Thyroid gland (tissue), 4 donors: ENCODE data around the gene SYT17.

Experiments used
- POLR2A ChIP-seq, 2 donors: fragments of 450-650 bp; IDR thresholded peaks; one replicate each; pipeline ENCODE4 v1.6.1; 2017; ENCODE audit warnings: antibody characterized with exemption in 2 of 2, mild to moderate bottlenecking in 2 of 2, moderate library complexity in 1 of 2
- TF ChIP-seq, protein P1 (sequence below), 6 experiments: fragments of 200-600 bp in 3 of 6; fragments of 450-650 bp in 3 of 6; sonication (generic) in 3 of 6; IDR thresholded peaks; one replicate each; pipeline ENCODE4 v1.5.1; 2016 to 2019; ENCODE audit warnings: antibody characterized with exemption in 6 of 6, mild to moderate bottlenecking in 2 of 6, inconsistent platforms in 1 of 6, moderate library complexity in 1 of 6

DNA sequence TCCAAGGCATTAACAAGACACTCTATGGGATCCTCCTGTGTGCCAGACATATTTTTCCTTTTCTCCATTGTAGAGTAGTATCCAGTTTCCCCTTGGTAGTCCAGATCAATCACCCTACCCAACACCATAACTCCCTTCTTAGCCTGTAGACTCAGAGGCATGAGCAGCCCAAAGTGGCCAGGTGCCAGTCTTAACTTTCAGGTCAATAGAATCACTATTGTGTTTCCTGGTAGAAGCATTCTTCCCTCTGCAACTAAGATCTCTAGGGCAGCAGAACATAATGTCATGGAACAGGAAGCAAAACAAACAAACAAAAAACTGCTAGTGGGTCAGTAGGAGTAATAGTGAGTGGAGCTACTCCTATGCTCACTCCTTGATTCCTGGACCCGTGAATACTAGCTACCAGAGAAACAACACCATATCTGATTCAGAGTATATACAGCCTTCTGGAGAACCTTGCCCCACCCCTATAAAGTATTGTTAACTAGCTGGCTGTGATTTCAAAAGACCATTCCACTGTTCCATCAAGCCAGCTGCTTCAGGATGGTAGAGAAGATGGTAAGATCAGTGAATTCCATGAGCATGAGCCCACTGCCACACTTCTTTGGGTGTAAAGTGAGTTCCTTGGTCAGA, 106.2 kb downstream of the SYT17 start:
- TF ChIP-seq, protein P1, sequence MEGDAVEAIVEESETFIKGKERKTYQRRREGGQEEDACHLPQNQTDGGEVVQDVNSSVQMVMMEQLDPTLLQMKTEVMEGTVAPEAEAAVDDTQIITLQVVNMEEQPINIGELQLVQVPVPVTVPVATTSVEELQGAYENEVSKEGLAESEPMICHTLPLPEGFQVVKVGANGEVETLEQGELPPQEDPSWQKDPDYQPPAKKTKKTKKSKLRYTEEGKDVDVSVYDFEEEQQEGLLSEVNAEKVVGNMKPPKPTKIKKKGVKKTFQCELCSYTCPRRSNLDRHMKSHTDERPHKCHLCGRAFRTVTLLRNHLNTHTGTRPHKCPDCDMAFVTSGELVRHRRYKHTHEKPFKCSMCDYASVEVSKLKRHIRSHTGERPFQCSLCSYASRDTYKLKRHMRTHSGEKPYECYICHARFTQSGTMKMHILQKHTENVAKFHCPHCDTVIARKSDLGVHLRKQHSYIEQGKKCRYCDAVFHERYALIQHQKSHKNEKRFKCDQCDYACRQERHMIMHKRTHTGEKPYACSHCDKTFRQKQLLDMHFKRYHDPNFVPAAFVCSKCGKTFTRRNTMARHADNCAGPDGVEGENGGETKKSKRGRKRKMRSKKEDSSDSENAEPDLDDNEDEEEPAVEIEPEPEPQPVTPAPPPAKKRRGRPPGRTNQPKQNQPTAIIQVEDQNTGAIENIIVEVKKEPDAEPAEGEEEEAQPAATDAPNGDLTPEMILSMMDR (IDR thresholded peaks at IDR 0.05), result no peak
- TF ChIP-seq POLR2A (IDR thresholded peaks at IDR 0.05), result no peak
